Fibroblast of mammary gland (primary cell): ENCODE data around the gene ZNF768.

Experiments
- DNase-seq: peaks from one replicate; pipeline ENCODE4 v3.0.0-alpha.2; 2010; ENCODE audit warnings: low read depth
- H3K4me3 ChIP-seq: 2 replicates; pipeline ENCODE4 v1.5.1; 2011; ENCODE audit warnings: low read depth, mild to moderate bottlenecking, low read length, moderate library complexity; ENCODE audit not compliant: control insufficient read depth
- TF ChIP-seq, protein P1 (sequence below): conservative IDR thresholded peaks from 2 replicates; pipeline ENCODE4 v1.5.1; 2011; ENCODE audit warnings: low read depth, low read length, inconsistent platforms; ENCODE audit not compliant: control insufficient read depth, insufficient read depth

The ZNF768 gene

GRCh38 chr16:30556125-30556473 lies 29.7 kb upstream of the ZNF768 start:
- TF ChIP-seq, protein P1, sequence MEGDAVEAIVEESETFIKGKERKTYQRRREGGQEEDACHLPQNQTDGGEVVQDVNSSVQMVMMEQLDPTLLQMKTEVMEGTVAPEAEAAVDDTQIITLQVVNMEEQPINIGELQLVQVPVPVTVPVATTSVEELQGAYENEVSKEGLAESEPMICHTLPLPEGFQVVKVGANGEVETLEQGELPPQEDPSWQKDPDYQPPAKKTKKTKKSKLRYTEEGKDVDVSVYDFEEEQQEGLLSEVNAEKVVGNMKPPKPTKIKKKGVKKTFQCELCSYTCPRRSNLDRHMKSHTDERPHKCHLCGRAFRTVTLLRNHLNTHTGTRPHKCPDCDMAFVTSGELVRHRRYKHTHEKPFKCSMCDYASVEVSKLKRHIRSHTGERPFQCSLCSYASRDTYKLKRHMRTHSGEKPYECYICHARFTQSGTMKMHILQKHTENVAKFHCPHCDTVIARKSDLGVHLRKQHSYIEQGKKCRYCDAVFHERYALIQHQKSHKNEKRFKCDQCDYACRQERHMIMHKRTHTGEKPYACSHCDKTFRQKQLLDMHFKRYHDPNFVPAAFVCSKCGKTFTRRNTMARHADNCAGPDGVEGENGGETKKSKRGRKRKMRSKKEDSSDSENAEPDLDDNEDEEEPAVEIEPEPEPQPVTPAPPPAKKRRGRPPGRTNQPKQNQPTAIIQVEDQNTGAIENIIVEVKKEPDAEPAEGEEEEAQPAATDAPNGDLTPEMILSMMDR: no peak
- no peak overlapping the region for H3K4me3 ChIP-seq
- DNase-seq: no peak

GRCh38 chr16:30555315-30556124 lies 29.2 kb upstream of the ZNF768 start:
- no peak overlapping the region for H3K4me3 ChIP-seq
- no peak for DNase-seq
- TF ChIP-seq, protein P1: no peak

GRCh38 chr16:30554557-30555314 lies 28.4 kb upstream of the ZNF768 start:
- no peak for DNase-seq
- no peak overlapping the region for H3K4me3 ChIP-seq
- TF ChIP-seq, protein P1: no peak

DNA sequence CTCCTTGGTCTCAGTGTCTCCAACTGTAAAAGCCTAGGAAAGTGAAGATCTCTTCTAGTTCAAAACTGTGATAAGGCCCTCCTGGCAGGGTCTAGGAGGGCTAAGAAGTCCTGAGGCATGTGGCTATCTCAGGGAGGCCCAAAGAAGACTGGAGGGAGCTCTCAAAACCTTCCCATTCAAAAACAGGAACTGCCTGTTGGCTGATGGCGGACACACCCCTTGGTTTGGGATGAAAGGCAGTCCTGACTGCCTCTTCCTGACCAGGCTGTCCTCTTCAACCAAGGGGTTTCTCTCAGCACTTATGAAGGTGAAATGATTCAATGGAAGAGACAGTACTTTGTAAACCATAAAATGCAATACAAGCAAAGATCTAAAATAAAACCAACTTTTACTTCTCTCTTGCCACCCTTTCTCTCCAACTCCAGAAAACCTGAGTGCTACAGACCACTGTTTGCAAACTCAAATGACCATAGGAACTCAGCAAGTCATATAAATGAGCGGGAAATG lies 27.1 kb upstream of the ZNF768 start:
- TF ChIP-seq, protein P1: no peak
- H3K4me3 ChIP-seq: no peak overlapping the region
- DNase-seq: no peak

GRCh38 chr16:30552956-30553355 lies 26.6 kb upstream of the ZNF768 start:
- DNase-seq: no peak
- TF ChIP-seq, protein P1: no peak
- H3K4me3 ChIP-seq: no peak overlapping the region

DNA sequence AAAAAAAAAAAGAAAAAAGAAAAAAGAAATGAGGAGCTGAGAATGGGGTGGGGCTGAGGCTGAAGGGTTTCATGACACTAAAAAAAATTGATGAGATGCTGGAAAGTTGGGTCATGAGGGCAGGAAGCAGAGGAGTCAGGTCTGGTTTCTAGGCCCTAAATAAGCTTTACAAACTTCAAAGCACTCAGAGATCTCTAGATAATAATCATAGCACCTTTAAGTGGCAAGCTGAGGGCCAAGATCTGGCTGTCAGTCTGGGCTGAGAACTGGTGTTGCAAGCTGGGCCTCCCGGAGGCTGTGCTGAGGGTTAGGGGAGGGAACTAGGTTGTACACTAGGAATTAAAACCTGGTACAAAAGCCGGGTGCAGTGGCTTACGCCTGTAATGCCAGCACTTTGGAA lies 25.4 kb upstream of the ZNF768 start:
- DNase-seq: no peak
- TF ChIP-seq, protein P1: no peak
- no peak overlapping the region for H3K4me3 ChIP-seq
